Panc1 (cell line): Measurements from ENCODE around the gene OR2C3. TPM values are rescaled to one million over a fixed set of nuclear protein-coding genes. Genes with fewer than 3 reads are reported as not detected.

Source experiments
- ATAC-seq: fragments of 200-7000 bp; cut with Tn5 transposase; 2 replicates; pipeline ENCODE4 v1.9.1; 2020; ENCODE audit warnings: mild to moderate bottlenecking, moderate library complexity
- BruUV-seq: library from RNA; stranded (reverse); fragments of 400-500 nt; replicated peaks from 2 replicates; lab custom pipeline; 2021; lab: Mats Ljungman, UMichigan
- CTCF ChIA-PET: fragments of 300-600 bp; sonication (Branson Sonifier 250); formaldehyde crosslinking; loops from one replicate; lab custom pipeline; 2022; ENCODE audit warnings: antibody characterized with exemption; lab: Charles Lee
- POLR2A ChIA-PET: fragments of 300-600 bp; sonication (Branson Sonifier 250); formaldehyde crosslinking; loops from one replicate; lab custom pipeline; 2022; ENCODE audit warnings: antibody characterized with exemption; lab: Charles Lee
- DNase-seq: peaks from one replicate; pipeline ENCODE4 v3.0.0-alpha.2; 2010; ENCODE audit warnings: low read depth, low spot score
- H3K27ac ChIP-seq: 2 replicates; pipeline ENCODE4 v1.5.1; 2011; ENCODE audit warnings: mild to moderate bottlenecking, low read length, inconsistent platforms
- H3K27me3 ChIP-seq: fragments of 200-500 bp; sonication (Bioruptor generic); 2 replicates; pipeline ENCODE4 v1.6.0; 2014; ENCODE audit warnings: low read length, inconsistent platforms; ENCODE audit not compliant: control insufficient read depth, insufficient read depth
- H3K36me3 ChIP-seq: fragments of 200-500 bp; sonication (Bioruptor generic); 2 replicates; pipeline ENCODE4 v1.5.1; 2014; ENCODE audit warnings: inconsistent platforms, mild to moderate bottlenecking, low read length, moderate library complexity; ENCODE audit not compliant: control insufficient read depth, insufficient read depth
- H3K4me1 ChIP-seq: 2 replicates; pipeline ENCODE4 v1.5.1; 2011; ENCODE audit warnings: inconsistent platforms, mild to moderate bottlenecking, low read length, moderate library complexity; ENCODE audit not compliant: control insufficient read depth, insufficient read depth
- H3K4me3 ChIP-seq, 2 experiments: 2 replicates each; pipeline ENCODE4 v1.5.1; 2011 to 2012; ENCODE audit warnings: low read depth in 2 of 2, low read length in 2 of 2, mild to moderate bottlenecking in 2 of 2, inconsistent platforms in 1 of 2, moderate library complexity in 1 of 2
- H3K9me3 ChIP-seq: fragments of 200-500 bp; sonication (Bioruptor generic); 2 replicates; pipeline ENCODE4 v1.5.1; 2014; ENCODE audit warnings: low read depth, mild to moderate bottlenecking, inconsistent platforms, low read length, moderate library complexity; ENCODE audit not compliant: control insufficient read depth, insufficient read depth
- POLR2AphosphoS5 ChIP-seq: IDR thresholded peaks from 2 replicates; pipeline ENCODE4 v1.6.1; 2012; ENCODE audit warnings: mild to moderate bottlenecking, low read depth, low read length, moderate library complexity
- REST ChIP-seq, 2 experiments: IDR thresholded peaks; 2 replicates each; pipeline ENCODE4 v1.6.1; 2011 to 2012; ENCODE audit warnings: low read depth in 2 of 2, control low read depth in 1 of 2, low read length in 1 of 2, mild to moderate bottlenecking in 1 of 2, moderate library complexity in 1 of 2; ENCODE audit not compliant: insufficient read depth in 1 of 2
- SIN3A ChIP-seq: IDR thresholded peaks from 2 replicates; pipeline ENCODE4 v1.6.1; 2012; ENCODE audit warnings: low read depth, mild to moderate bottlenecking, low read length, moderate library complexity, borderline replicate concordance; ENCODE audit not compliant: insufficient read depth
- TCF7L2 ChIP-seq: IDR thresholded peaks from 2 replicates; pipeline ENCODE4 v1.6.1; 2011; ENCODE audit warnings: mild to moderate bottlenecking, low read depth, low read length, inconsistent platforms
- in situ Hi-C: cut with HindIII; loops from 2 replicates; pipeline ENCODE4 v1.10.0; 2016; ENCODE audit warnings: low sequenced_read_pairs, low pct_unique_long_range_greater_than_20kb
- intact Hi-C: fragments of 100-400 bp; cut with micrococcal nuclease; formaldehyde crosslinking; loops from one replicate; pipeline ENCODE4 v1.10.0; 2022; ENCODE audit not compliant: unreplicated experiment
- total RNA-seq: library from RNA; stranded (reverse); gene quantifications from one replicate; pipeline ENCODE4 v1.2.1, GENCODE V29; 2021; ENCODE audit not compliant: unreplicated experiment
- TF ChIP-seq, protein P1 (sequence below): fragments of 450-650 bp; IDR thresholded peaks from 2 replicates; pipeline ENCODE4 v1.5.1; 2017; ENCODE audit warnings: mild to moderate bottlenecking

Gene OR2C3
- total RNA-seq, 1 experiment from 2014 or later, result not detected

DNA sequence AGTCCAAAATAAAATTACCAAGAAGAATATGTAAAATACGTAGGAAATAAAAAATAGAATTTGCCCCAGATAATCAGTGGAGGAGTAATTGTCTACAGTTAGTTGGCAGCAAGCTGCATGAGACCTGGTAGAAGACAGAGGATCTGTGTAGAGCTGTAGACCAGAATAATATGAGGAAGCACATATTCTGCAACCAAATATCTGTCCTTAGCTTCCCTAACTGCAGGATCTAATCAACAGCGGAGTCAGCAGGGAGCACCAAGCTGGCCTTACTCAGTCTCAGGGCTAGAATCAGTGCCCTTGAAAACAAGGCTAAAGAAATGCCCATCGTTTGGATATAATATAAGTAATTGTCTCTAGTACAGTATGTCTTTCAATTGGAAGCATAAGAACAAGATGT lies 6.6 kb upstream of the OR2C3 start:
- CTCF ChIA-PET, result interaction anchor here (0.5 kb wide), 1 partner anchor 19 kb away, joined by 9 read pairs; no protein-coding TSS in a partner anchor
- ATAC-seq (no peak), DNase-seq (no peak)
- H3K27me3 ChIP-seq, result no peaks in the 10 kb centered on the region
- no peak for TF ChIP-seq SIN3A
- TF ChIP-seq POLR2AphosphoS5, result no peak
- no peak for TF ChIP-seq REST (IDR thresholded peaks at IDR 0.05; ENCODE audit: insufficient read depth in 1 of 2, low read depth in 2 of 2, low read length in 1 of 2)
- TF ChIP-seq, protein P1, sequence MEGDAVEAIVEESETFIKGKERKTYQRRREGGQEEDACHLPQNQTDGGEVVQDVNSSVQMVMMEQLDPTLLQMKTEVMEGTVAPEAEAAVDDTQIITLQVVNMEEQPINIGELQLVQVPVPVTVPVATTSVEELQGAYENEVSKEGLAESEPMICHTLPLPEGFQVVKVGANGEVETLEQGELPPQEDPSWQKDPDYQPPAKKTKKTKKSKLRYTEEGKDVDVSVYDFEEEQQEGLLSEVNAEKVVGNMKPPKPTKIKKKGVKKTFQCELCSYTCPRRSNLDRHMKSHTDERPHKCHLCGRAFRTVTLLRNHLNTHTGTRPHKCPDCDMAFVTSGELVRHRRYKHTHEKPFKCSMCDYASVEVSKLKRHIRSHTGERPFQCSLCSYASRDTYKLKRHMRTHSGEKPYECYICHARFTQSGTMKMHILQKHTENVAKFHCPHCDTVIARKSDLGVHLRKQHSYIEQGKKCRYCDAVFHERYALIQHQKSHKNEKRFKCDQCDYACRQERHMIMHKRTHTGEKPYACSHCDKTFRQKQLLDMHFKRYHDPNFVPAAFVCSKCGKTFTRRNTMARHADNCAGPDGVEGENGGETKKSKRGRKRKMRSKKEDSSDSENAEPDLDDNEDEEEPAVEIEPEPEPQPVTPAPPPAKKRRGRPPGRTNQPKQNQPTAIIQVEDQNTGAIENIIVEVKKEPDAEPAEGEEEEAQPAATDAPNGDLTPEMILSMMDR, result no peak
- no peak for TF ChIP-seq TCF7L2
- intact Hi-C loops, result no loop called here
- no peak overlapping the region for H3K4me3 ChIP-seq
- POLR2A ChIA-PET, result no interaction called here
- in situ Hi-C loops, result no loop called here
- no peaks in the 10 kb centered on the region for H3K36me3 ChIP-seq
- no peaks in the 10 kb centered on the region for H3K4me1 ChIP-seq
- H3K27ac ChIP-seq, result no peak overlapping the region
- H3K9me3 ChIP-seq, result no peaks in the 10 kb centered on the region
- no TSS peak for BruUV-seq

GRCh38 chr1:247540581-247540980 lies 4.3 kb upstream of the OR2C3 start:
- DNase-seq (no peak), ATAC-seq (no peak)
- H3K36me3 ChIP-seq, result no peaks in the 10 kb centered on the region
- H3K27ac ChIP-seq, result no peak overlapping the region
- in situ Hi-C loops (no loop called here), intact Hi-C loops (no loop called here)
- H3K9me3 ChIP-seq, result no peaks in the 10 kb centered on the region
- ChIA-PET CTCF (no interaction called here), POLR2A (no interaction called here)
- no TSS peak for BruUV-seq
- no peaks in the 10 kb centered on the region for H3K27me3 ChIP-seq
- TF ChIP-seq, protein P1, result no peak
- no peak for TF ChIP-seq SIN3A
- no peak for TF ChIP-seq POLR2AphosphoS5
- H3K4me1 ChIP-seq, result no peaks in the 10 kb centered on the region
- no peak overlapping the region for H3K4me3 ChIP-seq

- no peak overlapping the region for H3K27ac ChIP-seq
- TF ChIP-seq, protein P1, result no peak
- TF ChIP-seq REST (IDR thresholded peaks at IDR 0.05; ENCODE audit: insufficient read depth in 1 of 2, low read depth in 2 of 2, low read length in 1 of 2) (no peak), TCF7L2 (no peak), POLR2AphosphoS5 (no peak), SIN3A (no peak)
- no peaks in the 10 kb centered on the region for H3K36me3 ChIP-seq
- no peaks in the 10 kb centered on the region for H3K4me1 ChIP-seq
- H3K27me3 ChIP-seq, result no peaks in the 10 kb centered on the region
- in situ Hi-C loops, result no loop called here
- no peak overlapping the region for H3K4me3 ChIP-seq
- intact Hi-C loops, result no loop called here
- ChIA-PET POLR2A (no interaction called here), CTCF (no interaction called here)
- ATAC-seq, result no peak
- no TSS peak for BruUV-seq
- DNase-seq, result no peak
- no peaks in the 10 kb centered on the region for H3K9me3 ChIP-seq
Measured at GRCh38 chr1:247539215-247539614, 3.0 kb upstream of the OR2C3 start.
